Hepatic stellate cell (primary cell): ENCODE results near the gene FGF14.

Experiments
- DNase-seq: peaks from one replicate; pipeline ENCODE4 v3.0.0; 2011; ENCODE audit warnings: low spot score

FGF14 gene

GRCh38 chr13:101727118-101727517 lies 674.7 kb downstream of the FGF14 start:
- DNase-seq = no peak

GRCh38 chr13:101726681-101727080 lies 675.2 kb downstream of the FGF14 start:
- DNase-seq = no peak

- DNase-seq = no peak
Measured at GRCh38 chr13:101718496-101718895, 683.4 kb downstream of the FGF14 start.

- no peak for DNase-seq
Measured at GRCh38 chr13:101717353-101717752, 684.5 kb downstream of the FGF14 start.

GRCh38 chr13:101714195-101714594 lies 687.7 kb downstream of the FGF14 start:
- DNase-seq = no peak

- no peak for DNase-seq
Measured at GRCh38 chr13:101712026-101712348, 689.9 kb downstream of the FGF14 start.

DNA sequence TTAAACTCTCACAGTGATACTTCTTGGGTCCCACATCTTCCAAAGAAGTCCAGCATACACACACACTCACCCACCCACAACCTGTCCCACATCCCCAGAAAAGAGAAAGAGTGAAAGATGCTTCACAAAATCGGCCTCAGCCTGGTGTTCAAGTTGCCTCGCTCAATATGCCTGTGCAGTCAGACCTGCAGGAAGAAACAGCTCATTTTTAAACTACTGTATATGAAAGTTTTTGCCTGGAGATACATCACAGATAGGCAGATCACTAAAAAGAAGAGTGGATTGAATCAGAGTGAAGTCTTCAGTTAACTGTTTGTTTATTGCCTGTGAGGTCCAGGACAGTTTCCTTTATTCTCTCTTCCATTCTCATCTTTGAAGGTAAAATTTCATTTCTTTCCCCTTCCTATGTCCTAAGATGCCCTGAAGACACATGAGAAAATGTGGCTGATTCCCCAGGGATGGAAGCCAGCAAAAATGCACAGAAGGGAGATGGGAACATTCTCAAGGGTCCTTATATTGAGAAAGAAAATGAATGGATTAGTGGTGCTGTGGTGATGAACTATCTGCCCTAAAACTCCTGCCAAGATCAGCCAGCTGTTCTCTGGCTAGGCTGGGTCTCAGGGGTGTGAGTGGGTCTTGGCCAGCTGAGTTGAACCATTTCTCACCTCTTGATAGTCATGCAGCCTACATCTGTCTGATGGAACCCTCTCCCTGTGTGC lies 690.4 kb downstream of the FGF14 start:
- DNase-seq = no peak

DNA sequence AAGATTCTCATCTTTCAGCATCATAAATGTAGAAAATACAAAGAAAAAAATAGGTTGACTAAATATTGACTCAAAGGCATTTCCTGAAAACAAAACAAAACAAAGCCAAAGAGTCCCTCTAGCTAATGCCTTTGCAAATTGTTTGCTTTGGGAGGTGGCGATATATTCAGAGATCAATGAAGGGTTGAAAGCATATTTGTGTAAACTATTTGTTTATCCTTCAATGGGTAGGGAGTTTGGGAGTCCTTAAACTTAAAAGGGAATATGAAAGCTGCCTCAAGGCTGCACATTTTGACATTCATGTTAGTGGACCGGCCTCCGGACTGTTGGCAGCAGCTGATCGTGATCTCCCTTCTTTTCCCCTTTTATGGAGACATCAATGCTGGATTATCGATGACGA lies 691.9 kb downstream of the FGF14 start:
- DNase-seq = no peak

- DNase-seq = no peak
Measured at GRCh38 chr13:101708115-101708514, 693.7 kb downstream of the FGF14 start.

- no peak for DNase-seq
Measured at GRCh38 chr13:101707659-101708058, 694.2 kb downstream of the FGF14 start.

GRCh38 chr13:101706651-101707050 lies 695.2 kb downstream of the FGF14 start:
- no peak for DNase-seq

DNA sequence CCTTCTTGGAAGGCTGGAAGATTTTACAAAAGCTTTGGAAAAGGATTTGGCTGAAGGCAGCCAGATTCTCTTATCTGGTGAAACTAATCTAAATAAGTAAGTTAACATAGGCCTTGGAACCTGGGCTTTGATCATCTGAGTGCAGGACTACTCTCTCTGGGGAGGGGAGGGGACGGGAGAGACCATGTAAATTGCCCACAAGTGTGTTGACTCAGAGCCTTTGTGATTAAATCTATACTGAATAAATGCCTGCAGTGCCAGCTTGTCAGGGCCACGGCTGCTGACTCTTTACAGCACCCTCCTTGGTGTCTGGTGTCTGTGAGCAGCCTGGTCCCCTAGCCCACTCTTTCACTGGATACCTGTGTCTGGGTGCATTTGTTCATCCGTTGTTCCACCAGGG lies 698.0 kb downstream of the FGF14 start:
- no peak for DNase-seq

GRCh38 chr13:101703081-101703480 lies 698.8 kb downstream of the FGF14 start:
- no peak for DNase-seq

DNA sequence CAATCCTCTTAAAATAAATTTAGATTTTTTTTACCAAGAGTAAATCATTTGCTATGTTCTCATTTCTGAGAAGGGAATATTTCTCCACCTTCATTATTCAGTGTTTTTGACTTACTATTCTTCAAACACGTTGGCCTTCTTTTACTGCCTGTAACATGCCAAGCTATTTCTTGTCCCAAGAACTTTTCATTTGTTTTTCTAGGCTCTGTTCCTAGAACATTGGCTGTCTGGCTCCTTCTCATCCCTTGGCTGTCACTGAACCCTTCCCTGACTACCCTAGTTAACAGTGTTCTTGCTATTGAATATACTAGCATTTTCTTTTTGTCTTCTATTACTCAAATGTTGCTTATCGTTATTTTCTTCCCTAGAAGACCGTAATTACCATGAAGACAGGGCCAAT lies 701.2 kb downstream of the FGF14 start:
- DNase-seq = peak; percentile 12

DNA sequence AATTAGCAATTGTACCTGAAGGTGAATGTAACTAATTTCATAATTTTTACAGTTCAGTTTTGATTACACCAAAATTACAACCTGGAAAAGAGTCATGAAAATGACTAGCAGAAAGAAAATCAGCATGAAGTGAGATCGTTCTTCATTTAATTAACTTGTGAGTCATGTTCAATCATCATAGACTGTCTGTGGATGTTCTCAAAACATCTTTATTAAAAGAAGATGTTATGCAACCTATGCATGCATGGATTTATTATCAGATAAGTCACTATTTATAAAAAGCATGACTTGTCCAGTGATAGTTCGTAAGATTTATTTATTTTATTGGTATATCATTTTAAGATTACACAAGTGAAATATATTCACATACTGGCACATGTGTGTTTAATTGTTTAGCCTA lies 703.4 kb downstream of the FGF14 start:
- no peak for DNase-seq

GRCh38 chr13:101697745-101698144 lies 704.1 kb downstream of the FGF14 start:
- DNase-seq = no peak

DNA sequence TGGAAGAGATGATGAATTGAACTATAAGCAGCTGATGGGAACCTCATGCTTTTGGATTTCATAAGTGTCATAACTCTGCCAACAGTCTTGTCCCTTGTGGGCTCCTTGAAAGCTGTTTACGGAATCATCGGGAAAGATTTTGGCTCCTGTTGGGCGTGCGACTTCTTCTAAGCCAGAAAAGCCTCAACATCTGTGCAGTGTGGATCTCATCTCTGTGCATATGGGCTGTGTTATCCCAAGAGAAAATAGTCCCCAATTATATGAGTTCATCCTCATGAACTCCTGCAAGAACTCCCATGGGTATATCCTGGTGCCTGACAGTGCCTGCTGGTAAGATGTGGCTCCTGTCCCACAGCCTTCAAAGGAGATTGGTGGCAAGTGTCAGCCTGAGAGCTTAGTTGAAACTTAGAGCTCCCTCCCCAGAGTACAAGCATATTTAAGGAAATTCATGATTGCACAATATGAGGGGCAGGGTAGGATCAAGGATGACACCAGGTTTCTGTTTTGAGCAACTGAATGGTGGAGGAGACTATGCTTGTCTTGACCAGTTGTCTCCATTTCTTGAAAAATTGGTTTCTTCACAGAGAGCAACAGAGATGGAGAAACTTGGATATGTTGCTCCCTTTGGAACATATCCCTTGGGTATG lies 705.9 kb downstream of the FGF14 start:
- no peak for DNase-seq

DNA sequence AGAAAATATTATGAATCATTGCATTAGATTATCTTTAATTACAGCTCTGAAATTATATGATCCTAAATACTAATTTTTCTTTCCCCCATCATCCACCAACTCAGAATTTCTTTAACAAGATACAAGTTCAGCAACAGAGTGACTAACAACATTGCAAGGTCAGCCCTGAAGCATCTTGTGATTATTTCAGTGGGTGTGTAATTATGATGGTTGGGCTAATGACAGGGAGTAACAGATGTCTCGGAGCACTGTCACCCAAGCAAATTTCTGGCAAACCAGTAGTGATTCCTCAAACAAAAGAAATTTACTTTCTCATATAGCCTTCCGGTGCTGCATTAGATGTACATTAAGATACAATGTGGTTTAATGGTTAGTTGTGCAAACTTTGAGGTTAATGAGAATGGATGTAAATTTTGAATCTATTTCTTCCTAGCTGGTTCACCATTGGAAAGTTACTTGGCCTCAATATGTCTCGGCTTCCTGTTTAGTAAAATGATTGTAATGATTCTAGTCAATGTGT lies 710.4 kb downstream of the FGF14 start:
- no peak for DNase-seq

- no peak for DNase-seq
Measured at GRCh38 chr13:101690871-101691270, 711.0 kb downstream of the FGF14 start.

GRCh38 chr13:101686003-101686402 lies 715.8 kb downstream of the FGF14 start:
- no peak for DNase-seq

GRCh38 chr13:101681834-101682233 lies 720.0 kb downstream of the FGF14 start:
- no peak for DNase-seq

DNA sequence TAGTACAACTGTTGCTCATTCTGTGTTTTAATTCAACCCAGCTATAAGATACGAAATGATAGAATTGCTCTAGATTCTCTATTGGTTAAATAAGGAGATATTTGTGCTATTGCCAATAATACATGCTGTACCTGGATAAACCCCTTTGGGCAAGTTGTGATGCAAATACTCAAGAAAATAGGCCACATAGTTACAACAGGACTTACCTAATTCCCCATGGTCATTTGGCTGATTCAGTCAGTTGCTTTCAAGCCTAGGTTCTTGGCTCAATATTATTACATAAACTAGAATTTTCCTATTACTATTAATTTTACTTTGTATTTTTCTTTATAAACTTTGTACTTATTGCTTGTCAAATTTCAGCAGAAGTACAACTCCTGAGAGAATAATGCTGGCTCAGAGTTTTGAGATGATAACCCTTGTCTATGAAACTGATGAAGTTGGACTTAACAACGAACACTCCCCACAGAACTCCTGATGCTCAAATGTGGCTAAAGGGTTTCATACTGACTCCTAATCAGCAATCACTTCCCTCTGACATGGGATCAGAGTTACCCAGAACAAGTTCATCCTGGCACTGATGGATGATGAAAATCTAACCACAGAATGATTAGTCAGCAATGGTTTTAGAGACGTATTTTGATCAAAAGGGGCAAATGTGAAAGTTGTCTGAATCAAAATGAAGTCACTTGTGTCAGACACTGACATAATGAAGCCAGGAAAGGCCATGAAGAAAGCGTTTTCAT lies 728.3 kb downstream of the FGF14 start:
- no peak for DNase-seq

- no peak for DNase-seq
Measured at GRCh38 chr13:101661839-101662238, 740.0 kb downstream of the FGF14 start.
